Measurements from ENCODE around the gene KLHL20. TPM values are rescaled to one million over a fixed set of nuclear protein-coding genes. Genes with fewer than 3 reads are reported as not detected.
"Not testable (repeated sequence)": the region's sequence is repeated elsewhere in the genome, so short reads cannot be mapped to it uniquely, and the experiment has no call there.

KLHL20 gene
- total RNA-seq, 2 donors from 2014 or later, result 14.3 to 15.8 TPM

DNA sequence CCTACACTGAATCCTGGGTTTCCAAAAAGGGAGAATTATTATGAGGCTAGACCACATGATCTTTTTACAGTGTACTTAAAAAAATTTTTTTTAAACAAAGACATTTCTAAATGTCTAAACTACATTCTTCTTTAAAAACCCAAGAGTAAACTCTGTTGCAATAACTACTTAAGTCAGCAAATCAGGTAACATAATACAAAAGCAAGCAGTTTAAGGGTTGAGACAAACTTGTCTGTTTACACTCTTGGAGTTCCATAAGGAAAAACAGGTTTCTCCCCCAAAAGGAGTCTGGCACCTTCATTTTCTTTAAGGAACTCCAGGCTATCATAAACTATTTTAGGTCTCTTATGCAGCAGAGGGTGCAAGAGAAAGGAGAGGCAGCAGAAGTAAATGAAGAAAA lies 32.6 kb upstream of the KLHL20 start:
- ATAC-seq (no peak), DNase-seq (no peak)
- H3K4me1 ChIP-seq, result no peaks in the 10 kb centered on the region
- no peak overlapping the region for H3K27ac ChIP-seq
- no peak for TF ChIP-seq POLR2A (IDR thresholded peaks at IDR 0.05)
- TF ChIP-seq, protein P1, sequence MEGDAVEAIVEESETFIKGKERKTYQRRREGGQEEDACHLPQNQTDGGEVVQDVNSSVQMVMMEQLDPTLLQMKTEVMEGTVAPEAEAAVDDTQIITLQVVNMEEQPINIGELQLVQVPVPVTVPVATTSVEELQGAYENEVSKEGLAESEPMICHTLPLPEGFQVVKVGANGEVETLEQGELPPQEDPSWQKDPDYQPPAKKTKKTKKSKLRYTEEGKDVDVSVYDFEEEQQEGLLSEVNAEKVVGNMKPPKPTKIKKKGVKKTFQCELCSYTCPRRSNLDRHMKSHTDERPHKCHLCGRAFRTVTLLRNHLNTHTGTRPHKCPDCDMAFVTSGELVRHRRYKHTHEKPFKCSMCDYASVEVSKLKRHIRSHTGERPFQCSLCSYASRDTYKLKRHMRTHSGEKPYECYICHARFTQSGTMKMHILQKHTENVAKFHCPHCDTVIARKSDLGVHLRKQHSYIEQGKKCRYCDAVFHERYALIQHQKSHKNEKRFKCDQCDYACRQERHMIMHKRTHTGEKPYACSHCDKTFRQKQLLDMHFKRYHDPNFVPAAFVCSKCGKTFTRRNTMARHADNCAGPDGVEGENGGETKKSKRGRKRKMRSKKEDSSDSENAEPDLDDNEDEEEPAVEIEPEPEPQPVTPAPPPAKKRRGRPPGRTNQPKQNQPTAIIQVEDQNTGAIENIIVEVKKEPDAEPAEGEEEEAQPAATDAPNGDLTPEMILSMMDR (IDR thresholded peaks at IDR 0.05), result no peak
- no peak overlapping the region for H3K4me3 ChIP-seq
- no peaks in the 10 kb centered on the region for H3K27me3 ChIP-seq
- no peaks in the 10 kb centered on the region for H3K36me3 ChIP-seq (replicated peaks in 1 of 2; ENCODE audit: insufficient read depth in 1 of 2, low read depth in 2 of 2)
- H3K9me3 ChIP-seq, result peaks cover 0 to 4% (median 0%) of the 10 kb centered on the region in 3 donors
- intact Hi-C loops (cut with DNase I), result no loop called here

DNA sequence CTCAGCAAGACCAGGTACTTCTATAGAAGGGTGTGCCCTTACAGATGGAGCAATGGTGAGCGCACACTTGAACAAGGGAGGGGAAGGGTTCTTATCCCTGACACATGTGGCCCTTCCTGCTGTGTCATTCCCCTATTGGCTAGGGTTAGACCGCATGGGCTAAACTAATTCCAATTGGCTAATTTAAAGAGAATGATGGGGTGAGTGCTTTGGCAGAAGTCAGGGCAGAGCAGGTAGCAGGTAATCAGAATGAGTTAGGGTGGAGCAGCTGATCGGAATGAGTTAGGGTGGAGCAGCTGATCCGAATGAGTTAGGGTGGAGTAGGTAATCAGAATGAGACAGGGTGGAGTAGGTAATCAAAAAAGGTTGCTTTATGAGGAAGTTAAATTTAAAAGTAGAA lies 30.9 kb upstream of the KLHL20 start:
- intact Hi-C loops (cut with DNase I); H3K27me3 ChIP-seq: not testable (repeated sequence)

GRCh38 chr1:173685121-173685520 lies 29.7 kb upstream of the KLHL20 start:
- H3K4me1 ChIP-seq; DNase-seq; ATAC-seq; H3K27ac ChIP-seq; H3K4me3 ChIP-seq; H3K9me3 ChIP-seq; H3K36me3 ChIP-seq (replicated peaks in 1 of 2; ENCODE audit: insufficient read depth in 1 of 2, low read depth in 2 of 2); H3K27me3 ChIP-seq; intact Hi-C loops (cut with DNase I): not testable (repeated sequence)
- WGBS, 2 donors, result 55 to 68% methylated on average over 3 of the region's 3 CpGs

More for the DNA sequence above, 30.9 kb upstream of the KLHL20 start:
- not testable (repeated sequence) for H3K4me1 ChIP-seq; H3K36me3 ChIP-seq (replicated peaks in 1 of 2; ENCODE audit: insufficient read depth in 1 of 2, low read depth in 2 of 2); DNase-seq; H3K9me3 ChIP-seq; H3K27ac ChIP-seq; H3K4me3 ChIP-seq; ATAC-seq
- WGBS, 2 donors, result 70 to 87% methylated on average over 4 of the region's 4 CpGs

GRCh38 chr1:173688300-173688699 lies 26.5 kb upstream of the KLHL20 start:
- TF ChIP-seq, protein P1 (IDR thresholded peaks at IDR 0.05), result no peak
- TF ChIP-seq POLR2A (IDR thresholded peaks at IDR 0.05), result no peak
- no peak overlapping the region for H3K4me3 ChIP-seq
- intact Hi-C loops (cut with DNase I), result no loop called here
- H3K27me3 ChIP-seq, result no peaks in the 10 kb centered on the region
- H3K27ac ChIP-seq, result no peak overlapping the region
- 77 to 85% methylated on average over 2 of the region's 2 CpGs for whole genome bisulfite sequencing, 2 donors
- ATAC-seq (no peak), DNase-seq (no peak)
- H3K36me3 ChIP-seq (replicated peaks in 1 of 2; ENCODE audit: insufficient read depth in 1 of 2, low read depth in 2 of 2), result no peaks in the 10 kb centered on the region
- H3K4me1 ChIP-seq, result no peaks in the 10 kb centered on the region
- no peaks in the 10 kb centered on the region for H3K9me3 ChIP-seq

GRCh38 chr1:173693238-173693637 lies 21.5 kb upstream of the KLHL20 start:
- intact Hi-C loops (cut with DNase I), result no loop called here
- H3K36me3 ChIP-seq (replicated peaks in 1 of 2; ENCODE audit: insufficient read depth in 1 of 2, low read depth in 2 of 2), result no peaks in the 10 kb centered on the region
- no peak overlapping the region for H3K4me3 ChIP-seq
- H3K4me1 ChIP-seq, result no peaks in the 10 kb centered on the region
- no peak for TF ChIP-seq POLR2A (IDR thresholded peaks at IDR 0.05)
- TF ChIP-seq, protein P1 (IDR thresholded peaks at IDR 0.05), result no peak
- no peak overlapping the region for H3K27ac ChIP-seq
- DNase-seq (no peak), ATAC-seq (no peak)
- H3K27me3 ChIP-seq, result no peaks in the 10 kb centered on the region
- no peaks in the 10 kb centered on the region for H3K9me3 ChIP-seq

GRCh38 chr1:173701299-173701698 lies 13.5 kb upstream of the KLHL20 start:
- intact Hi-C loops (cut with DNase I); H3K4me3 ChIP-seq: not testable (repeated sequence)
- 91 to 93% methylated on average over 6 of the region's 6 CpGs for WGBS, 2 donors

More at GRCh38 chr1:173701299-173701698, 13.5 kb upstream of the KLHL20 start:
- not testable (repeated sequence) for DNase-seq; H3K27me3 ChIP-seq; H3K27ac ChIP-seq; H3K36me3 ChIP-seq (replicated peaks in 1 of 2; ENCODE audit: insufficient read depth in 1 of 2, low read depth in 2 of 2); ATAC-seq; H3K4me1 ChIP-seq; H3K9me3 ChIP-seq

All from body of pancreas (tissue), 4 donors.